HCT116 (cell line): ENCODE results near the gene HIGD2A.

Source experiments
- ELF1 ChIP-seq: IDR thresholded peaks from 2 replicates; pipeline ENCODE4 v1.6.1; 2012; ENCODE audit warnings: low read depth, borderline replicate concordance
- EZH2 ChIP-seq: fragments of 200-600 bp; sonication (generic); IDR thresholded peaks from 2 replicates; pipeline ENCODE4 v1.6.1; 2017; ENCODE audit warnings: antibody characterized with exemption, mixed run types
- POLR2A ChIP-seq: IDR thresholded peaks from 2 replicates; pipeline ENCODE4 v1.7.0; 2011; ENCODE audit warnings: borderline replicate concordance; ENCODE audit not compliant: insufficient read depth, insufficient read length; ENCODE audit errors: extremely low read depth
- POLR2AphosphoS5 ChIP-seq: IDR thresholded peaks from 2 replicates; pipeline ENCODE4 v1.6.1; 2011; ENCODE audit warnings: mild to moderate bottlenecking, low read depth, low read length, moderate library complexity
- RAD21 ChIP-seq: IDR thresholded peaks from 2 replicates; pipeline ENCODE4 v1.6.1; 2012; ENCODE audit warnings: low read depth, mild to moderate bottlenecking
- SRF ChIP-seq: IDR thresholded peaks from 2 replicates; pipeline ENCODE4 v1.6.1; 2012; ENCODE audit warnings: low read depth
- TF ChIP-seq, protein P1 (sequence below), 3 experiments: fragments of 200-600 bp in 1 of 3; sonication (generic) in 1 of 3; IDR thresholded peaks in 2 of 3; conservative IDR thresholded peaks in 1 of 3; 2 replicates each; pipeline ENCODE4 v1.5.1; 2012 to 2017; ENCODE audit warnings: low read depth in 2 of 3, low read length in 2 of 3, antibody characterized with exemption in 1 of 3, borderline replicate concordance in 1 of 3, control low read depth in 1 of 3, mild to moderate bottlenecking in 1 of 3, mixed read lengths in 1 of 3, mixed run types in 1 of 3, moderate library complexity in 1 of 3; ENCODE audit not compliant: insufficient read depth in 1 of 3

DNA sequence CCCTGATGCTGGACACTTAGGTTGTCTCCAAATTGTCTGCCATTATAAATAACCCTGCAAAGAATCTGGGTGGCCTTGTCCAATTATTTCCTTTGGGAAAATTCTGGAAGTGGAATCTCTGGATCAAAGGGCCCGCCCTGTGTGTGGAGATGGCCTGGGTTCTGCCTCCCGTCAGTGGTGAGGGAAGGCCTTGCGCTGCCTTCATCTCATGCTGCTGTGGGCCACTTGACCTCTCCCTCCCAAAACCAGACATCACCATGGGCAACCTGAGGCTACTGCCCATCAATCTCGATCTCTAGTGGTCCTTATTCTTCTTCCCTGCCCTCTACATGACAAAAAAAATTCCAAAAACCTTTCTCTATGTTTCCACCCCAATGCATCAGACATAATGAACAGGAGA, 21.2 kb downstream of the HIGD2A start:
- no peak for TF ChIP-seq EZH2
- no peak for TF ChIP-seq ELF1
- TF ChIP-seq, protein P1, sequence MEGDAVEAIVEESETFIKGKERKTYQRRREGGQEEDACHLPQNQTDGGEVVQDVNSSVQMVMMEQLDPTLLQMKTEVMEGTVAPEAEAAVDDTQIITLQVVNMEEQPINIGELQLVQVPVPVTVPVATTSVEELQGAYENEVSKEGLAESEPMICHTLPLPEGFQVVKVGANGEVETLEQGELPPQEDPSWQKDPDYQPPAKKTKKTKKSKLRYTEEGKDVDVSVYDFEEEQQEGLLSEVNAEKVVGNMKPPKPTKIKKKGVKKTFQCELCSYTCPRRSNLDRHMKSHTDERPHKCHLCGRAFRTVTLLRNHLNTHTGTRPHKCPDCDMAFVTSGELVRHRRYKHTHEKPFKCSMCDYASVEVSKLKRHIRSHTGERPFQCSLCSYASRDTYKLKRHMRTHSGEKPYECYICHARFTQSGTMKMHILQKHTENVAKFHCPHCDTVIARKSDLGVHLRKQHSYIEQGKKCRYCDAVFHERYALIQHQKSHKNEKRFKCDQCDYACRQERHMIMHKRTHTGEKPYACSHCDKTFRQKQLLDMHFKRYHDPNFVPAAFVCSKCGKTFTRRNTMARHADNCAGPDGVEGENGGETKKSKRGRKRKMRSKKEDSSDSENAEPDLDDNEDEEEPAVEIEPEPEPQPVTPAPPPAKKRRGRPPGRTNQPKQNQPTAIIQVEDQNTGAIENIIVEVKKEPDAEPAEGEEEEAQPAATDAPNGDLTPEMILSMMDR (IDR thresholded peaks at IDR 0.05 in 2 of 3, conservative IDR thresholded peaks at IDR 0.05 in 1 of 3; ENCODE audit: borderline replicate concordance in 1 of 3, insufficient read depth in 1 of 3, low read depth in 2 of 3, low read length in 2 of 3): no peak
- TF ChIP-seq SRF: no peak
- TF ChIP-seq POLR2A: no peak
- TF ChIP-seq POLR2AphosphoS5: no peak
- TF ChIP-seq RAD21: no peak
